Neuron (in vitro differentiated cells): ENCODE measurements around the gene SERTM1.
A peak's percentile ranks its signal among the peaks of the same experiment; 100 is the strongest.

Experiments
- H2AFZ ChIP-seq: one replicate; pipeline ENCODE4 v1.6.1; 2013; ENCODE audit warnings: low read depth, mild to moderate bottlenecking, inconsistent platforms, low read length, moderate library complexity
- H3K27me3 ChIP-seq: one replicate; pipeline ENCODE4 v1.6.1; 2013; ENCODE audit warnings: low read length; ENCODE audit not compliant: insufficient read depth
- H3K36me3 ChIP-seq: one replicate; pipeline ENCODE4 v1.6.1; 2013; ENCODE audit warnings: low read length; ENCODE audit not compliant: insufficient read depth
- H3K4me1 ChIP-seq: one replicate; pipeline ENCODE4 v1.6.1; 2013; ENCODE audit warnings: low read length; ENCODE audit not compliant: insufficient read depth
- H3K4me3 ChIP-seq: 2 replicates; pipeline ENCODE4 v1.5.1; 2013; ENCODE audit warnings: mild to moderate bottlenecking, low read length, moderate library complexity
- H3K9me3 ChIP-seq: one replicate; pipeline ENCODE4 v1.6.1; 2013; ENCODE audit warnings: low read length

The SERTM1 gene

DNA sequence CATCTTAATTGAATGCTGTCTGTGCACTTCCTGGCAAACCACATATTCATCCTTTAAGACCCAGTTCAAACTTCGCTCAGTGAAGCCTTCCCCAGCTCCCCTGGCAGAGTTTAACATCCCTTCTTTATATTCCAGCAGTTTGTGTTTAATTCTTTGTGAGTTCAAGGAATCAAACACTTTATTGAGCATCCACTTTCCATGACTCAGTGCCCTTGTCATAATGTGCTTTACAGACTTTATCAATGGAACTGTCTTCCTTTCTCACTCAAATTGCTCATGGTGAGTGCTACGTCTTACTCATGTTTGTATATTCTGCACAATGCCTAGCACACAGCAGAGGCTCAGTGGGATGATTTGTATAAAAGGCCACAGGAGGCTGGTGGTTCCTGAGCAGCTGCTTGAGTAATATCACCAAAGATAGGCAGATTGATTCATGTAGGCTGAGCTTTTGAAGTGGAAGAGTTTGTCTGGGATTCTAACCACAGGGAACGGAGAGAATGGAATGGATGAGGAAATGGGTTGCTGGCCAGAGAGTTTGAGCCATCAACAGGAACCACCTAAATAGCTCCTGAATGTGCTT lies 44.2 kb downstream of the SERTM1 start:
- Histone ChIP-seq H3K9me3 (no peaks in the 10 kb centered on the region), H3K27me3 (no peaks in the 10 kb centered on the region), H3K4me1 (peaks cover 11% of the 10 kb centered on the region), H3K4me3 (no peak overlapping the region), H3K36me3 (no peaks in the 10 kb centered on the region), H2AFZ (no peak overlapping the region)

- Histone ChIP-seq H3K4me3 (no peak overlapping the region), H3K36me3 (no peaks in the 10 kb centered on the region), H2AFZ (no peak overlapping the region), H3K4me1 (peaks cover 11% of the 10 kb centered on the region), H3K27me3 (no peaks in the 10 kb centered on the region), H3K9me3 (no peaks in the 10 kb centered on the region)
Measured at GRCh38 chr13:36718686-36719085, 44.9 kb downstream of the SERTM1 start.

DNA sequence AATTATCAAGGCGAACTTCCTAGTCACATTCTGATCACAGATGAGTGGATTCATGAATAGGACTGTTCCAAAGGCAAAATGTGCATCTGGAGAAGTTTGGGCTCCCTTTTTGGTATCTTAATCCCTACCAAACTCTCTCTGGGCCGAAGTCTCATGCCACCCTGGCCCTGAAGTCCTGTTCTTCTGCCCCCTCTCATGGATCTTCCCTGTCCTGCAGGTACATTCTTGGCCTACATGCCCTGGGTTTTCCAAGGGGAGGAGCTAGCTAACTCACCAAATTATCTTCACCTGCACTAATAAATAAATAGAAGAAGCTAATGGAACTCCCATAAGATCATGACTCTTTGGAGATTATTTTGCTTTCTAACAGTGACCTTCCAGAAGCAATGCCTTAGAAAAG lies 50.3 kb downstream of the SERTM1 start:
- Histone ChIP-seq H3K27me3 (no peaks in the 10 kb centered on the region), H3K4me1 (no peaks in the 10 kb centered on the region), H3K36me3 (no peaks in the 10 kb centered on the region), H3K9me3 (no peaks in the 10 kb centered on the region), H2AFZ (no peak overlapping the region), H3K4me3 (no peak overlapping the region)

GRCh38 chr13:36725936-36726335 lies 52.1 kb downstream of the SERTM1 start:
- H3K27me3 ChIP-seq: no peaks in the 10 kb centered on the region
- H3K4me1 ChIP-seq: no peaks in the 10 kb centered on the region
- H3K36me3 ChIP-seq: no peaks in the 10 kb centered on the region
- no peak overlapping the region for H2AFZ ChIP-seq
- H3K9me3 ChIP-seq: no peaks in the 10 kb centered on the region
- no peak overlapping the region for H3K4me3 ChIP-seq

GRCh38 chr13:36728006-36728405 lies 54.2 kb downstream of the SERTM1 start:
- no peaks in the 10 kb centered on the region for H3K4me1 ChIP-seq

DNA sequence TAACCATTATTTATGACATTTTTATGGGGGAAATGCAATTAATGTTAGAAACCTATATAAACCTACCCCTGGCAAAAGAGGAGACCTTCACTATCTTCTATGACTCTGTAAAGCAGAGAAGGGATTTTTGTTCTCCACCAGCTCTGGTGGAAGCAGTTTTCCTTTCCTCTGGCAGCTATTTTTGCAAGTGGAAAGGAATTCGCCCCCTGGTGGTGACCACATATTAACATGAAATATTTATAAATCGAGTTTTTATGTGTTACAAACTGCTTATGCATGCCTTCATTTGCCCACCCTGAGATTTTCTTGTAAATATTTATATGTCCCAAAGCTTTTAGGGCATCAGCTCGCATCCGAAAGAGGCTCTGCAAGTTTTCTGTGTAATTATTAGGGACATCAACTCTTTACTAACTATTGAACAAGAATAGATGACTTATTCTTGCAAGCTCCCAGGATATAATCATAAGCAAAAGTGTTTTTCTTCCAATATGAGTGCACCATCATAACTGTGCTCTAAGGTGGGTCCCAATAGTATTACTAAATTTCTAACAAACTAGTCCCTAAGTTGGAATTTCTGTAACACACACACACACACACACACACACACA lies 62.4 kb downstream of the SERTM1 start:
- no peaks in the 10 kb centered on the region for H3K36me3 ChIP-seq
- no peak overlapping the region for H2AFZ ChIP-seq
- no peak overlapping the region for H3K4me3 ChIP-seq
- H3K4me1 ChIP-seq: peaks cover 13% of the 10 kb centered on the region
- no peaks in the 10 kb centered on the region for H3K9me3 ChIP-seq
- H3K27me3 ChIP-seq: no peaks in the 10 kb centered on the region

More at GRCh38 chr13:36728006-36728405, 54.2 kb downstream of the SERTM1 start:
- no peaks in the 10 kb centered on the region for H3K36me3 ChIP-seq
- H3K9me3 ChIP-seq: no peaks in the 10 kb centered on the region
- H2AFZ ChIP-seq: no peak overlapping the region
- no peaks in the 10 kb centered on the region for H3K27me3 ChIP-seq
- no peak overlapping the region for H3K4me3 ChIP-seq

DNA sequence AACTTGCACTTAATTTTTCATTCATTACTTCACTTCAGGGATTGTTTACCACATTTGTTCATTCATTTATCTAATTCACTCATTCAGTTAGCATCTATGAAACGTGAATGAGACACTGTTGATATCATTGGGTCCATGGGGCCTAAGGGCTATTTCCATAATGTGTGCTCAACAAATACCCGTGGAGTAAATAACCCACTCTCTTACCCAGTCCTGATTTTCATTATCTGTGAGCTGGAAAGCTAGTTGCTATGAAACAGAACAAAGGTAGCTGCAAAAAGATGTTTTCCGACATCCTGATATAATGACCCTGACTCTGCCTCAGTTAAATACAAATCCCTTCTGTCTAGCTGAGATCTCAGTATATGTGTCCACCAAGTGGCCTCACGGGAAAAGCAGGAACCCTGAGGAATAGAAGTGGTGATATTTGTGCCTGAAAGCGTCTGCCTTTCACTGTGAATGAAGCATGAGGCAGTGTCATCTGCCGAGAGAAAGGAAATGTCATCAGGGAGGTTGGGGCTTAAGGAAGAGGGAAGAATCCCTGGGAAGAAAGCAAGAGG lies 63.8 kb downstream of the SERTM1 start:
- H2AFZ ChIP-seq: peak overlapping the region; percentile 52
- peaks cover 2% of the 10 kb centered on the region for H3K27me3 ChIP-seq
- H3K4me3 ChIP-seq: no peak overlapping the region
- peaks cover 13% of the 10 kb centered on the region for H3K4me1 ChIP-seq
- no peaks in the 10 kb centered on the region for H3K36me3 ChIP-seq
- H3K9me3 ChIP-seq: no peaks in the 10 kb centered on the region

- Histone ChIP-seq H2AFZ (no peak overlapping the region), H3K4me1 (no peaks in the 10 kb centered on the region), H3K4me3 (no peak overlapping the region), H3K9me3 (no peaks in the 10 kb centered on the region), H3K36me3 (no peaks in the 10 kb centered on the region), H3K27me3 (peaks cover 2% of the 10 kb centered on the region)
Measured at GRCh38 chr13:36745436-36745835, 71.6 kb downstream of the SERTM1 start.

- Histone ChIP-seq H3K36me3 (no peaks in the 10 kb centered on the region), H2AFZ (no peak overlapping the region), H3K27me3 (peaks cover 2% of the 10 kb centered on the region), H3K4me3 (no peak overlapping the region), H3K9me3 (no peaks in the 10 kb centered on the region), H3K4me1 (no peaks in the 10 kb centered on the region)
Measured at GRCh38 chr13:36746051-36746450, 72.2 kb downstream of the SERTM1 start.
